Natural killer cell (primary cell): Measurements from ENCODE around the gene TPBGL. TPM values are rescaled to one million over a fixed set of nuclear protein-coding genes. Genes with fewer than 3 reads are reported as not detected.
A peak's percentile ranks its signal among the peaks of the same experiment; 100 is the strongest.

Source experiments
- ATAC-seq, 3 donors: fragments of 150-1000 bp in 2 of 3; fragments of 200-7000 bp in 1 of 3; cut with Tn5 transposase; 1 replicate in 1 of 3; 2 replicates in 2 of 3; pipeline ENCODE4 v1.10.0; 2021; ENCODE audit warnings: mild to moderate bottlenecking in 2 of 3, moderate library complexity in 2 of 3
- DNase-seq, 2 donors: peaks; one replicate each; pipeline versions ENCODE4 v3.0.0 to v3.0.0-alpha.2; 2013 to 2021; ENCODE audit warnings: mixed read lengths in 1 of 2
- H3K27ac ChIP-seq: one replicate; pipeline ENCODE4 v1.5.1; 2013; ENCODE audit warnings: mild to moderate bottlenecking, low read length
- H3K27me3 ChIP-seq: one replicate; pipeline ENCODE4 v1.6.1; 2013; ENCODE audit warnings: low read length; ENCODE audit not compliant: control insufficient read depth, insufficient read depth
- H3K36me3 ChIP-seq: one replicate; pipeline ENCODE4 v1.6.1; 2013; ENCODE audit warnings: low read length; ENCODE audit not compliant: control insufficient read depth, insufficient read depth
- H3K4me1 ChIP-seq: one replicate; pipeline ENCODE4 v1.6.1; 2013; ENCODE audit warnings: low read length; ENCODE audit not compliant: control insufficient read depth, insufficient read depth
- H3K4me3 ChIP-seq: one replicate; pipeline ENCODE4 v1.5.1; 2013; ENCODE audit warnings: low read length
- H3K9me3 ChIP-seq: one replicate; pipeline ENCODE4 v1.6.1; 2013; ENCODE audit warnings: low read length; ENCODE audit not compliant: control insufficient read depth, insufficient read depth
- H3K27ac Mint-ChIP-seq, 2 donors: one replicate each; pipeline ENCODE4 v1.8.0; 2022; ENCODE audit warnings: mild to moderate bottlenecking in 2 of 2, mixed read lengths in 2 of 2, moderate library complexity in 1 of 2
- H3K27me3 Mint-ChIP-seq, 2 donors: one replicate each; pipeline ENCODE4 v1.8.0; 2022; ENCODE audit warnings: low read depth in 2 of 2, mixed read lengths in 2 of 2
- H3K36me3 Mint-ChIP-seq: one replicate; pipeline ENCODE4 v1.8.0; 2022; ENCODE audit warnings: mixed read lengths
- H3K4me1 Mint-ChIP-seq, 2 donors: one replicate each; pipeline ENCODE4 v1.8.0; 2022; ENCODE audit warnings: mixed read lengths in 2 of 2
- H3K4me3 Mint-ChIP-seq: one replicate; pipeline ENCODE4 v1.8.0; 2022; ENCODE audit warnings: mild to moderate bottlenecking, moderate library complexity, mixed read lengths
- H3K9me3 Mint-ChIP-seq, 2 donors: one replicate each; pipeline ENCODE4 v1.8.0; 2022; ENCODE audit warnings: mixed read lengths in 2 of 2
- CTCF ChIP-seq: fragments of 200-600 bp; IDR thresholded peaks from one replicate; pipeline ENCODE4 v1.8.0; 2022; ENCODE audit warnings: antibody characterized with exemption
- WGBS: methylation state at CpG from one replicate; pipeline ENCODE4 v1.1.7; 2013; ENCODE audit warnings: missing lambda C conversion rate; ENCODE audit not compliant: insufficient coverage; 5-methylcytosine and 5-hydroxymethylcytosine counted together
- intact Hi-C: fragments of 100-400 bp; cut with micrococcal nuclease; formaldehyde crosslinking; loops from one replicate; pipeline ENCODE4 v1.14.2; 2022
- total RNA-seq, 4 donors: library from RNA; stranded (reverse); fragments of 120-200 nt in 1 of 4; gene quantifications; one replicate each; pipeline versions ENCODE4 v1.2.3 to v1.2.4, GENCODE V29; 2013 to 2022

TPBGL gene
- total RNA-seq, 3 donors from 2014 or later (not counting 1 experiment from before 2014, with no cell fraction given) = 0.34 to 0.75 (median 0.45) TPM

GRCh38 chr11:75267171-75267970, 26.8 kb downstream of the TPBGL start:
- H3K36me3 Mint-ChIP-seq = peaks cover 9% of the 10 kb centered on the region
- Histone ChIP-seq H3K4me3 (no peak overlapping the region), H3K27me3 (no peaks in the 10 kb centered on the region), H3K27ac (no peak overlapping the region), H3K36me3 (peaks cover 37% of the 10 kb centered on the region), H3K4me1 (peaks cover 33% of the 10 kb centered on the region), H3K9me3 (no peaks in the 10 kb centered on the region)
- no peak overlapping the region for H3K4me3 Mint-ChIP-seq
- H3K27ac Mint-ChIP-seq = peak overlapping the region; percentile 74 to 93
- ATAC-seq (no peak), DNase-seq (no peak)
- no peaks in the 10 kb centered on the region for H3K27me3 Mint-ChIP-seq
- WGBS = 88% methylated on average over 26 of the region's 27 CpGs
- no peaks in the 10 kb centered on the region for H3K9me3 Mint-ChIP-seq
- H3K4me1 Mint-ChIP-seq = peaks cover 22 to 33% of the 10 kb centered on the region in 2 donors
- intact Hi-C loops = no loop called here
- no peak for TF ChIP-seq CTCF

- ATAC-seq = no peak
- Mint-ChIP-seq H3K4me1 (peaks cover 16 to 25% of the 10 kb centered on the region in 2 donors), H3K27me3 (no peaks in the 10 kb centered on the region), H3K4me3 (no peak overlapping the region), H3K36me3 (peaks cover 9% of the 10 kb centered on the region), H3K9me3 (no peaks in the 10 kb centered on the region), H3K27ac (peak overlapping the region in 1 of 2 donors; percentile 18)
- Histone ChIP-seq H3K36me3 (peaks cover 51% of the 10 kb centered on the region), H3K27me3 (no peaks in the 10 kb centered on the region), H3K4me3 (no peak overlapping the region), H3K4me1 (peaks cover 31% of the 10 kb centered on the region), H3K27ac (no peak overlapping the region), H3K9me3 (no peaks in the 10 kb centered on the region)
- intact Hi-C loops = no loop called here
- TF ChIP-seq CTCF = no peak
- DNase-seq = no peak
- 94% methylated on average over 25 of the region's 25 CpGs for WGBS
Observed at GRCh38 chr11:75268626-75269366, 28.2 kb downstream of the TPBGL start.

GRCh38 chr11:75269367-75269660, 28.7 kb downstream of the TPBGL start:
- H3K4me1 Mint-ChIP-seq = peaks cover 16 to 25% of the 10 kb centered on the region in 2 donors
- DNase-seq (no peak), ATAC-seq (no peak)
- no peak overlapping the region for H3K4me3 Mint-ChIP-seq
- no peaks in the 10 kb centered on the region for H3K9me3 Mint-ChIP-seq
- H3K4me3 ChIP-seq = no peak overlapping the region
- peaks cover 55% of the 10 kb centered on the region for H3K36me3 ChIP-seq
- intact Hi-C loops = no loop called here
- 93% methylated on average over 4 of the region's 4 CpGs for WGBS
- H3K9me3 ChIP-seq = no peaks in the 10 kb centered on the region
- H3K27ac ChIP-seq = no peak overlapping the region
- H3K4me1 ChIP-seq = peaks cover 31% of the 10 kb centered on the region
- no peaks in the 10 kb centered on the region for H3K27me3 ChIP-seq
- peak overlapping the region in 1 of 2 donors; percentile 18 for H3K27ac Mint-ChIP-seq
- H3K36me3 Mint-ChIP-seq = peaks cover 9% of the 10 kb centered on the region
- TF ChIP-seq CTCF = no peak
- H3K27me3 Mint-ChIP-seq = no peaks in the 10 kb centered on the region
